Immature natural killer cell (primary cell): Measurements from ENCODE around the gene RAD17. TPM values are rescaled to one million over a fixed set of nuclear protein-coding genes. Genes with fewer than 3 reads are reported as not detected.
"Not testable (repeated sequence)": the region's sequence is repeated elsewhere in the genome, so short reads cannot be mapped to it uniquely, and the experiment has no call there.

Experiments
- DNase-seq, 3 donors: peaks; one replicate each; pipeline ENCODE4 v3.0.0; 2022; ENCODE audit warnings: mixed read lengths in 1 of 3
- H3K27ac Mint-ChIP-seq, 6 donors: one replicate each; pipeline ENCODE4 v1.8.0; 2020; ENCODE audit warnings: mixed read lengths in 6 of 6, mild to moderate bottlenecking in 5 of 6, inconsistent platforms in 4 of 6, moderate library complexity in 3 of 6
- H3K27me3 Mint-ChIP-seq, 3 donors: one replicate each; pipeline ENCODE4 v1.8.0; 2020 to 2021; ENCODE audit warnings: low read depth in 3 of 3, mild to moderate bottlenecking in 3 of 3, mixed read lengths in 3 of 3, moderate library complexity in 3 of 3, inconsistent platforms in 1 of 3
- H3K36me3 Mint-ChIP-seq, 3 donors: one replicate each; pipeline ENCODE4 v1.8.0; 2020; ENCODE audit warnings: mixed read lengths in 3 of 3, inconsistent platforms in 2 of 3, mild to moderate bottlenecking in 2 of 3
- H3K4me1 Mint-ChIP-seq, 2 donors: one replicate each; pipeline ENCODE4 v1.8.0; 2020; ENCODE audit warnings: inconsistent platforms in 2 of 2, mild to moderate bottlenecking in 2 of 2, mixed read lengths in 2 of 2, moderate library complexity in 1 of 2
- H3K4me3 Mint-ChIP-seq, 5 donors: one replicate each; pipeline ENCODE4 v1.8.0; 2020; ENCODE audit warnings: mild to moderate bottlenecking in 5 of 5, mixed read lengths in 5 of 5, inconsistent platforms in 3 of 5, moderate library complexity in 3 of 5
- H3K9me3 Mint-ChIP-seq, 6 donors: one replicate each; pipeline ENCODE4 v1.8.0; 2020; ENCODE audit warnings: mild to moderate bottlenecking in 6 of 6, mixed read lengths in 6 of 6, inconsistent platforms in 4 of 6, moderate library complexity in 3 of 6
- polyA plus RNA-seq, 3 donors: library from polyadenylated mRNA; unstranded; fragments of 300-500 nt; fragmentation: Illumina TruSeq; gene quantifications; one replicate each; pipeline ENCODE4 v1.2.3, GENCODE V29; 2021

The RAD17 gene
- polyA plus RNA-seq, 3 donors from 2014 or later: 15.1 to 23.3 (median 23.1) TPM

DNA sequence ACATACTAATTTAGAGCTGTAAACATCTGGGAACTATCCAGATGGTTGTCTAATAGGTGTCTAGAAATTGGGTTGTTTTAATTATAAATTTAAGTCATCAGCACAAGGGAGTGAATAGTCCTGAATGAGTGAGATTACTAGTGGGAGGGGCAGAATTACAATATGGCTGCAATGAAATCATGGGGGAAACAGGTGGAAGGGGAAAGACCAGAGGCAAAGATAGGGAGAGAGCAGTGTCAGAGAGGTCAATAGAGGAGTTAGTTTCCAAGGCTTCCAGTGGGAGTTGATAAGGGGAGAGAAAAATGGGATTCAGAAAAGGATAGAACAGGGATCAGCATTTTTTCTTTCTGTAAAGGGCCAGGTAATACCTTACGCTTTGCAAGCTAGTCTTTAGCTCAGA, 9.2 kb upstream of the RAD17 start:
- Mint-ChIP-seq H3K4me1 (peaks cover 2 to 39% of the 10 kb centered on the region in 2 donors), H3K27me3 (peaks cover 0 to 3% (median 0%) of the 10 kb centered on the region in 3 donors), H3K27ac (no peak overlapping the region), H3K9me3 (no peaks in the 10 kb centered on the region), H3K4me3 (no peak overlapping the region), H3K36me3 (peaks cover 3 to 10% (median 7%) of the 10 kb centered on the region in 3 donors)
- DNase-seq: no peak

DNA sequence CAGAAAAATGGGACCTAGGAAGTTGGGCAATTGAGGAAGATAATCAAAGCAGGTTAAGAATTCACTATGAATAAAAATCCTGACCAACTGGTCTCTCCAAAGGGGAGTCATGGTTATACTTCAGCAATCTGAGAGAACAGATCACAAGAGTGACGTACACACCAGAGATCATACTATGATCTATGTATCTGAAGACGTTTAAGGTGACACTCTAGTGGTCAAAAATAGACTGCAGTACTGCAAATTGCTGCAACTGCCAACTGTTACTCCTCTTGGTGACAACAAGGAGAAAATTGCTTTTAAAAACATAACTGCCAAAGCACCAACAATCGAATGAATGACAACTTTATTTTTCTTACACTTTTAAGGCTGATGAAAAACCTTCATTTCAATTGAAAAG, 5.2 kb upstream of the RAD17 start:
- DNase-seq: peak in 1 of 3 donors; percentile 11
- no peak overlapping the region for H3K27ac Mint-ChIP-seq
- peaks cover 4 to 13% (median 5%) of the 10 kb centered on the region in 3 donors for H3K36me3 Mint-ChIP-seq
- H3K9me3 Mint-ChIP-seq: no peaks in the 10 kb centered on the region
- no peak overlapping the region for H3K4me3 Mint-ChIP-seq
- H3K27me3 Mint-ChIP-seq: peaks cover 2 to 4% (median 3%) of the 10 kb centered on the region in 3 donors
- peaks cover 15 to 50% of the 10 kb centered on the region in 2 donors for H3K4me1 Mint-ChIP-seq

- peaks cover 17 to 46% of the 10 kb centered on the region in 2 donors for H3K4me1 Mint-ChIP-seq
These were observed 4.8 kb upstream of the RAD17 start for GRCh38 chr5:69364850-69365249.

DNA sequence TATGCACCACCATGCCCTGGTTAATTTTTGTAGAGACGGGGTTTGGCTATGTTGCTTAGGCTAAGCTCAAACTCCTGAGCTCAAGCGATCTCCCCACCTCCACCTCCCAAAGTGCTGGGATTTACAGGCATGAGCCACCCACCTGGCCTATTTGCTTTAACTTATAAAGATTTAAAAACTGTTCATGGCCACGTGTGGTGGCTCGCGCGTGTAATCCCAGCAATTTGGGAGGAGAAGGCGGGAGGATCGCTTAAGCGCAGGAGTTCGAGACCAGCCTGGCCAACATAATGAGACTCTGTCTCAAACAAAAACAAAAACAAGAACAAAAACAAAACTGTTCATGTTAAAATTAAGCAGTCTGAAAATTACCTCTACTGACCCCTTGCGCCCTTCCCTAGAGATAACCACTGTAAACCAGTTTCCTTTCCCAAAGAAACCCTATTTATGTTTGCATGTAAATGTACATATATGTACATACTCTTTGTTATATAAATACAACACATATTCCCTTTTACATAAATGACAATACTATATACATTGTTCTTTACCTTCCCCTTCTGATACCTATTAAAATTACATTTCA, 1.8 kb upstream of the RAD17 start:
- no peak for DNase-seq
- Mint-ChIP-seq H3K27ac (peak overlapping the region; percentile 91 to 99 (median 96)), H3K4me1 (peaks cover 28 to 63% of the 10 kb centered on the region in 2 donors), H3K27me3 (peaks cover 2 to 7% (median 3%) of the 10 kb centered on the region in 3 donors), H3K9me3 (no peaks in the 10 kb centered on the region), H3K36me3 (peaks cover 4 to 13% (median 5%) of the 10 kb centered on the region in 3 donors), H3K4me3 (peak overlapping the region; percentile 94 to 97 (median 95))

More at GRCh38 chr5:69364850-69365249, 4.8 kb upstream of the RAD17 start:
- no peak for DNase-seq
- no peaks in the 10 kb centered on the region for H3K9me3 Mint-ChIP-seq
- H3K4me3 Mint-ChIP-seq: no peak overlapping the region
- H3K27me3 Mint-ChIP-seq: peaks cover 2 to 7% (median 3%) of the 10 kb centered on the region in 3 donors
- peaks cover 4 to 13% (median 5%) of the 10 kb centered on the region in 3 donors for H3K36me3 Mint-ChIP-seq
- H3K27ac Mint-ChIP-seq: peak overlapping the region in 1 of 6 donors; percentile 34

GRCh38 chr5:69368458-69369339, 919 bp upstream of the RAD17 start:
- H3K4me3 Mint-ChIP-seq: peak overlapping the region; percentile 94 to 97 (median 95)
- no peak for DNase-seq
- H3K4me1 Mint-ChIP-seq: peaks cover 28 to 63% of the 10 kb centered on the region in 2 donors
- H3K9me3 Mint-ChIP-seq: no peaks in the 10 kb centered on the region
- H3K27ac Mint-ChIP-seq: peak overlapping the region; percentile 91 to 99 (median 96)
- peaks cover 5 to 13% (median 6%) of the 10 kb centered on the region in 3 donors for H3K36me3 Mint-ChIP-seq
- H3K27me3 Mint-ChIP-seq: peaks cover 2 to 7% (median 3%) of the 10 kb centered on the region in 3 donors

DNA sequence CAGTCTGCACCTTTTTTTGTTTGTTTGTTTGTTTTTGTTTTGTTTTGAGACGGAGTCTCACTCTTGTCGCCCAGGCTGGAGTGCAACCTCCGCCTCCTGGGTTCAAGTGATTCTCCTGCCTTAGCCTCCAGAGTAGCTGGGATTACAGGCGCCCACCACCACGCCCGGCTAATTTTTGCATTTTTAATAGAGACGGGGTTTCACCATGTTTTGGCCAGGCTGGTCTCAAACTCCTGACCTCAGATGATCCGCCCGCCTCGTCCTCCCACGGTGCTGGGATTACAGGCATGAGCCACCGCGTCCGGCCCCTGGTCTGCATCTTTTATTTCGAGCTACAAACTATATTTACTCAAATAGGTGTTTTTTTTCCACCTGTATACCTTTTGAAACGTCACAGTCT, 717 bp downstream of the RAD17 start:
- not testable (repeated sequence) for H3K27me3 Mint-ChIP-seq, DNase-seq, H3K9me3 Mint-ChIP-seq
- Mint-ChIP-seq H3K27ac (peak overlapping the region; percentile 97 to 99 (median 98)), H3K36me3 (peaks cover 5 to 11% (median 10%) of the 10 kb centered on the region in 3 donors), H3K4me3 (peak overlapping the region; percentile 91 to 96 (median 94)), H3K4me1 (peaks cover 28 to 51% of the 10 kb centered on the region in 2 donors)

DNA sequence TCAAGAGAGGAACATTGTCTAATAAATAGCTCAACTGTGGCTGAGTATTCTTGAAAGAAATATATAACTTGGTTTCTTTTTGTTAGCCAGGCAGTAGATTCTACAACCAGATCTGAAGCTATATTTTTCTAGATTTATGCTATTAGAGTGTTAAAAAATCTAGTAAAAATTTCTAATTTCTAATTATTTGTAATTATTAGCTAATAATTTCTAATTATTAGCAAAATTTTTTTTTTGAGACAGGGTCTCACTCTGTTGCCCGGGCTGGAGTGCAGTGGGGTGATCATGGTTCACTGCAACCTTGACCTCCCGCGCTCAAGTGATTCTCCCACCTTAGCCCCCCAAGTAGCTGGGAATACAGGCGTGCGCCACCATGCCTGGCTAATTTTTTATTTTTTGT, 2.8 kb downstream of the RAD17 start:
- Mint-ChIP-seq H3K36me3 (peaks cover 11 to 17% (median 12%) of the 10 kb centered on the region in 3 donors), H3K4me3 (no peak overlapping the region), H3K27me3 (peaks cover 2 to 7% (median 3%) of the 10 kb centered on the region in 3 donors), H3K9me3 (no peaks in the 10 kb centered on the region), H3K27ac (peak overlapping the region in 1 of 6 donors; percentile 48), H3K4me1 (peaks cover 24 to 39% of the 10 kb centered on the region in 2 donors)
- no peak for DNase-seq

- Mint-ChIP-seq H3K9me3 (no peaks in the 10 kb centered on the region), H3K4me3 (no peak overlapping the region), H3K27ac (no peak overlapping the region), H3K4me1 (peaks cover 10 to 23% of the 10 kb centered on the region in 2 donors), H3K36me3 (peaks cover 11 to 17% (median 12%) of the 10 kb centered on the region in 3 donors), H3K27me3 (no peaks in the 10 kb centered on the region)
- DNase-seq: no peak
These were observed 5.4 kb downstream of the RAD17 start for GRCh38 chr5:69374911-69375446.

- DNase-seq: no peak
- Mint-ChIP-seq H3K9me3 (no peaks in the 10 kb centered on the region), H3K27me3 (no peaks in the 10 kb centered on the region), H3K27ac (no peak overlapping the region), H3K36me3 (peaks cover 11 to 25% (median 12%) of the 10 kb centered on the region in 3 donors), H3K4me1 (no peaks in the 10 kb centered on the region), H3K4me3 (no peak overlapping the region)
These were observed 8.8 kb downstream of the RAD17 start for GRCh38 chr5:69378376-69378775.

GRCh38 chr5:69404659-69405330, 35.2 kb downstream of the RAD17 start:
- no peaks in the 10 kb centered on the region for H3K4me1 Mint-ChIP-seq
- no peaks in the 10 kb centered on the region for H3K9me3 Mint-ChIP-seq
- H3K27me3 Mint-ChIP-seq: no peaks in the 10 kb centered on the region
- H3K27ac Mint-ChIP-seq: peak overlapping the region in 1 of 6 donors; percentile 2
- no peak for DNase-seq
- no peak overlapping the region for H3K4me3 Mint-ChIP-seq
- peaks cover 17 to 37% (median 31%) of the 10 kb centered on the region in 3 donors for H3K36me3 Mint-ChIP-seq

DNA sequence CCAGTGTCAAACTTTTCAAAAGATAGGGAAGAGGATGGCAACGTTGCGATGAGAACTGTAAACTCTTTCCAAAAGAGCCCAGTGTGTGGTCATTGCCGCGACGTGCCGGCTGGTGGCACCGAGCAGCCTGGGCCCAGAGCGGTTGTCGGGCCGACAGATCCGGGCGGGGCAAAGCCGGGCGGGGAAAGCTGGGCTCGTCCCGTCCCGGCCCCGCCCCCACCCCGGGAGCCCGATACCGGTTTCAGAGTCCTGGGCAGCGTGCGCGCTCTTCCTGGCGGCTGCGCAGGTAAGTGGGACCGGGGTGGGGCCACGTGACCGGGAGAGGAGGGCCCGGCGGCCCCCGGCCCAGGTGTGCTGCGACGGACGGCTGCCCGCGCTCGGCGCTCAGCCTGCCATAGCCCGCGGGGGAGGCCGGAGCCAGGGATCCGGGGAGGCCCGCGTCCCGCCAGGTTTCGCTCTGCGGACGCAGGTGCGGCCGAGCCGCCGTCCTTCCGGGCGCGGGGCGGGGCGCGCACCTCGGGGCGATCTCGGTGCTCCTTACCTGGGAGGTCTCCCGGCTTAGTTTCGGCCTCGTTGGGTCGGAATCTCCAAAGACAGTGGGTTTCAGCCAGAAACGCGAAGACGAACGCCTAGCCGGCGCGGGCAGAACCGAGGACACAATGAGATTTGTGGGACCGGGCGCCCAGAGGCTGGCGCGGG, 45.4 kb downstream of the RAD17 start, which contains the start of gene MARVELD2:
MARVELD2 (plus strand) TSS at position 232 of the 699 bp plus-strand sequence. CDS start 4,270 bp downstream, outside the sequence.
- Mint-ChIP-seq H3K27me3 (peaks cover 0 to 4% (median 2%) of the 10 kb centered on the region in 3 donors), H3K4me3 (peak within 1 kb of the TSS; percentile 65 to 80 (median 72)), H3K4me1 (peaks cover 0 to 5% of the 10 kb centered on the region in 2 donors), H3K36me3 (peaks cover 22 to 31% (median 28%) of the 10 kb centered on the region in 3 donors), H3K27ac (peak within 1 kb of the TSS in 1 of 6 donors; percentile 7), H3K9me3 (no peaks in the 10 kb centered on the region)
- DNase-seq: peak; percentile 4 to 11 (median 9)

GRCh38 chr5:69415584-69415958, 46.0 kb downstream of the RAD17 start:
- Mint-ChIP-seq H3K36me3 (peaks cover 18 to 28% (median 24%) of the 10 kb centered on the region in 3 donors), H3K9me3 (no peaks in the 10 kb centered on the region), H3K27me3 (peaks cover 0 to 4% (median 2%) of the 10 kb centered on the region in 3 donors), H3K4me1 (peaks cover 0 to 5% of the 10 kb centered on the region in 2 donors), H3K27ac (no peak overlapping the region), H3K4me3 (peak overlapping the region; percentile 65 to 80 (median 69))
- DNase-seq: no peak
